ENCODE data around the gene RNF186. TPM values are rescaled to one million over a fixed set of nuclear protein-coding genes. Genes with fewer than 3 reads are reported as not detected.
"Not testable (repeated sequence)": the region's sequence is repeated elsewhere in the genome, so short reads cannot be mapped to it uniquely, and the experiment has no call there.

Gene RNF186
- not detected for total RNA-seq
- long read RNA-seq, result 0 reads

- no peak for DNase-seq (ENCODE audit: missing footprints)
- ATAC-seq, result no peak
- intact Hi-C loops (cut with DNase I), result no loop called here
These were observed at the start of gene RNF186 for GRCh38 chr1:19814681-19815503. Gene RNF186 (minus strand): TSS chr1:19815283. CDS start chr1:19815101, 182 bp downstream.

DNA sequence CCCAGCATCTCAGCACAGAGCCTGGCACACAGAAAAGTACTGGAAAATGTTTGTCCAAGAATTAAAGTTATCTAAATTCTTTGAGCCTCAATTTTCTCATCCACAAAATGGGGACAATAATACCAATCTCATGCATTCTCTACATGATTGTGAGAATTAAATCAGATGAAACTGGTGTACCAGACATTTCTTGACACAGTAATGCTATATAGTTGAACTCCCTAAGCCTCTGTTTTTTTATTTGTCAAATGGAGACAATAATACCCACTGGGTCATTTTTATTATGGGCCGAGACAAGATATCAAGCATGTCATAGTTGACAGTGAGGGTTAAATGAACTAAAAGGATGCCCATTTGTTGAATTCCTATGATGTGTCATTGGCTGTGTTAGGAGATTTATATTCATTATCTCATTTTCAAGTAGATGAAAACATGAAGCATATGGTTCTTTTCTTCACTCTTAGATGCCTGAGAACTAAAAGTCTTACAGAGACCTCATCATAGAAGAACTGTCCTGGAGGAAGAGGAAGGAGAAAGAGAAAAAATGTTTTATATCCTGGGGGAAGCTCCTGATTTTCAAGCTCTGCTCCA lies 49.6 kb upstream of the RNF186 start:
- intact Hi-C loops (cut with DNase I), result no loop called here

GRCh38 chr1:19862944-19863343 lies 47.9 kb upstream of the RNF186 start:
- DNase-seq (ENCODE audit: missing footprints) (no peak), ATAC-seq (no peak)
- intact Hi-C loops (cut with DNase I), result no loop called here

More for the DNA sequence above, 49.6 kb upstream of the RNF186 start:
- no peak for ATAC-seq
- no peak for DNase-seq (ENCODE audit: missing footprints)

- ATAC-seq (no peak), DNase-seq (ENCODE audit: missing footprints) (no peak)
- intact Hi-C loops (cut with DNase I), result no loop called here
These were observed 46.9 kb upstream of the RNF186 start for GRCh38 chr1:19861842-19862530.

- ATAC-seq (no peak), DNase-seq (ENCODE audit: missing footprints) (no peak)
- intact Hi-C loops (cut with DNase I), result no loop called here
These were observed 46.0 kb upstream of the RNF186 start for GRCh38 chr1:19861034-19861433.

- intact Hi-C loops (cut with DNase I), result no loop called here
These were observed 45.3 kb upstream of the RNF186 start for GRCh38 chr1:19860418-19860817.

DNA sequence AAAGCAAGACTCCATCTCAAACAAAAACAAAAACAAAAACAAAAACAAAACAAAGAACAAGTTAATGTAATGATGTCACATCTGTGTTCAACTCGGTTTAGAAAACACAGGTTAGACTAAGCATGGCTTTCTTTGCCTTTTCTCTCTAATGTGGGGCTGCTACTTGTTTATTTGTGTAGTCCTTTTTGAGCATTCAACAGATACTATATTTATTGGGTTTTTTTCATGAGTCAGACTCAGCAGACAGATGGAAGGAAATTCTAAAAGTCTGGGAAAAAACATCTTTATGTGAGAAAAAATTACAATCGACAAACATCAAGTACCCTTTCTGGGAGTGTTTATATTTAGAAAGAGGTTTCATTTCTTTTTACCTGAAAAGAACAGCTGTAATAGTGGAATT lies 44.8 kb upstream of the RNF186 start:
- intact Hi-C loops (cut with DNase I), result no loop called here
- no peak for ATAC-seq

More at GRCh38 chr1:19860418-19860817, 45.3 kb upstream of the RNF186 start:
- no peak for ATAC-seq
- DNase-seq (ENCODE audit: missing footprints), result no peak

DNA sequence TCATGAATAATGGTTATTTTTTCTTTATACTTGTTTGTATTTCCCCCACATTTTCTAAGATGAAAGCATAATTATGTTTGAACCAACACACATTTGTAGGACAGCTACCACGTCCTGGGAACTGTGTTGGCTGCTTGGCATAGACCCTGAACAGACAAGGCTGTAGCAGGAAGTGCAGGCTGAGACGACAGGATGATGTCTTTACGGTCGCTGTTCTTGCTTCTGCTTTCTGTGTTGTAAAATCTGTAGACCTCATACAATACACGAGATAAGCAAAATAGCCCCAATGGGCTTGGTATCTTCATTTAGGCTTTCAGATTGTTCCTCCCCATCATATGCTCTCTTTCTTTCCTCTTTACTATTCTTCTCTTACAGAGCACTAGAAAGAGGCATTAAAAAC lies 43.8 kb upstream of the RNF186 start:
- intact Hi-C loops (cut with DNase I), result no loop called here
- no peak for DNase-seq (ENCODE audit: missing footprints)
- ATAC-seq, result no peak

More for the DNA sequence above, 44.8 kb upstream of the RNF186 start:
- DNase-seq (ENCODE audit: missing footprints), result no peak

GRCh38 chr1:19854866-19855265 lies 39.8 kb upstream of the RNF186 start:
- DNase-seq (ENCODE audit: missing footprints) (no peak), ATAC-seq (no peak)
- intact Hi-C loops (cut with DNase I), result no loop called here

- intact Hi-C loops (cut with DNase I), result no loop called here
- no peak for ATAC-seq
- no peak for DNase-seq (ENCODE audit: missing footprints)
These were observed 37.0 kb upstream of the RNF186 start for GRCh38 chr1:19852036-19852435.

- ATAC-seq (no peak), DNase-seq (ENCODE audit: missing footprints) (no peak)
- intact Hi-C loops (cut with DNase I), result no loop called here
These were observed 35.1 kb upstream of the RNF186 start for GRCh38 chr1:19850214-19850613.

GRCh38 chr1:19849307-19849706 lies 34.2 kb upstream of the RNF186 start:
- ATAC-seq; DNase-seq (ENCODE audit: missing footprints); intact Hi-C loops (cut with DNase I): not testable (repeated sequence)

GRCh38 chr1:19847334-19847733 lies 32.3 kb upstream of the RNF186 start:
- ATAC-seq; intact Hi-C loops (cut with DNase I); DNase-seq (ENCODE audit: missing footprints): not testable (repeated sequence)

DNA sequence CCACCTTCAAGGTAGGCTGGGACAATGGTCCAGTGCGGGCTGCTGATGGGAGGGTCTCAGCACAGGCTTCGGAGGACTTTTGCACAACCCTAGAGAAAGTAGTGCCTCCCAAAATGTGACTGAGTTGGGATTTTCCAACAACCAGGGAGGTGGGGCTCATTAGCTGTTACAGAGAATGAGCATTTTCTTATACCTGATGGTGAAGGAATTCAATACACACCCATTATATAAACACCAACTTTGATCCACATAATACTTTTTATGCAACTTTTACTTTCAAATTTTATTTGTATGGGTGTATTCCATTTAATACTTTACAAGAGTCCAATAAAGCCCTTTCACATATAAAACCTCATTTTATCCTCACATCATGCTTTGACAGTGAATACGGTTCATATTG lies 31.3 kb upstream of the RNF186 start:
- intact Hi-C loops (cut with DNase I), result no loop called here
- no peak for DNase-seq (ENCODE audit: missing footprints)
- no peak for ATAC-seq

DNA sequence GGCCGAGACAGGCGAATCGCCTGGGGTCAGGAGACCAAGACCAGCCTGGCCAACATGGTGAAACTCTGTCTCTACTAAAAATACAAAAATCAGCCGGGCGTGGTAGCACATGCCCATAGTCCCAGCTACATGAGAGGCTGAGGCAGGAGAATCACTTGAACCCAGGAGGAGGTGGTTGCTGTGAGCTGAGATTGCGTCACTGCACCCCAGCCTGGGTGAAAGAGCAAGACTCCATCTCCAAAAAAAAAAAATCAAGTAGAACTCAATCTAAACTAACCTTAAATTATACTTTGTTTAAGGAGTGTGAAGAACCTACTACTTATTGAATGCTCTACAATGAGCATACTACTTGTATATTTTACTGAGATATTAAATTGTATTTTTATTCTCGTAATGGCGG lies 30.5 kb upstream of the RNF186 start:
- intact Hi-C loops (cut with DNase I), result no loop called here
- DNase-seq (ENCODE audit: missing footprints) (no peak), ATAC-seq (no peak)

DNA sequence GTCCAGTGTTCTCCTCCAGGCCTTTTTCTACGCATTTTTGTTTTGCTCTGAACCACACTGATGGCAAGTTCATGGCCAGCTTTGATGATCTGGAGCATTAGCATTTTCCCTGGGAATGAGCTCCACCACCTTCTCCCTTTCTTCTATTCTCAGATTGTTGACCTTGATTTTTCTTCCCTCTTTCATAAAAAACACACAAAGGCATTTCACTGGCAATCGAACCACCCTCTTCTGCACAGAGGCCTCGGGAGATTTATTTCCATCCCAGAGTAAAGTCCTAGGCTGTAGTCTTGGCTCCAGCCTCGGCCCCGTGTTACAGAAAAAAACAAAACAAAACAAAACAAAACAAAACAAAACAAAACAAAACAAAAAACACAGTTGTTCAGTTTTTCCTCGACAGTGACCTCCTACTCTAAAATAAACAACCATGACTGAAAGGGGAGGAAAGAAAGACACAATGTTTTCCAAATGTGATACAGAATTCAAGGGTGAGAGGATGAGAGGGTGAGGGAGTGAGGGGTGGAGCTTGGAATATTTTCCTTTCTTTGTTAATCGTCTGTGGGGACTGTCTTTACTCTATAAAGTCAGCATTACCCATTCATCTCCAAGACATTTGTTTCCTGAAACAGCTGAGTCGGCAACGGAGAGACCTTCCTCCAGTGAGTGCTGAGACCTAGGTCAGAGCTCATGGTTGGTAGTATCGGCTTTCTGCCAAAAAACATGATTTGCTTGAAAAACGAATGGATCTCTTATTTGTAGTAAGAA lies 29.8 kb upstream of the RNF186 start:
- intact Hi-C loops (cut with DNase I), result no loop called here
- DNase-seq (ENCODE audit: missing footprints), result no peak
- ATAC-seq, result no peak

DNA sequence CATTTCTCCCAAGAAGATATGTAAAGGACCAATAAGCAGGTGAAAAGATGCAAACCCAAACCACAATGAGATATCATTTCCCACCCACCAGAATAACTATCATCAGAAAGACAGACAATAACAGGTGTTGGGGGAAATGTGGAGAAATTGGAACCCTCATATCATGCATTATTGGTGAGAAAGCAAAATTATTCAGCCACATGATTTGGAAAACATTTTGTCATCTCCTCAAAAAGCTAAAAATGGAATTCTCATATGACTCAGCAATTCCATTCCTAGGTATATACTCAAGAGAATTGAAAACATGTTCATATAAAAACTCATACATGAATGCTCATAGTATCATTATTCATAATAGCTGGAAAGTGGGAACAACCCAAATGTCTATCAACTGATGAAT lies 25.1 kb upstream of the RNF186 start:
- ATAC-seq (no peak), DNase-seq (ENCODE audit: missing footprints) (no peak)
- intact Hi-C loops (cut with DNase I), result no loop called here

DNA sequence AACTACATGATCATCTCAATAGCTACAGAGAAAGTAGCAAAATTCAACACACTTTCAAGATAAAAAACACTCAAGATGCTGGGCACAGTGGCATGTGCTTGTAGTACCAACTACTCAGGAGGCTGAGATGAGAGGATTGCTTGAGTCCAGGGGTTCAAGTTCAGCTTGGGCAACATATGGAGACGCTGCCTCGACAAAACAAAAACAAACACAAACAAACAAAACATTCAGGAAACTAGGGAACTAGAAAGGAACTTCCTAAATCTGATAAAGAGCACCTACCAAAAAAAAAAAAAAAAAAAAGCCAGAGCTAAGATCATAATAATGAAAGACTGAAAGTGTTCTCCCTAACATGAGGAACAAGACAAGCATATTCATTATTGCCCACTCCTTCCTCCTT lies 22.8 kb upstream of the RNF186 start:
- DNase-seq (ENCODE audit: missing footprints), result no peak
- no peak for ATAC-seq

DNA sequence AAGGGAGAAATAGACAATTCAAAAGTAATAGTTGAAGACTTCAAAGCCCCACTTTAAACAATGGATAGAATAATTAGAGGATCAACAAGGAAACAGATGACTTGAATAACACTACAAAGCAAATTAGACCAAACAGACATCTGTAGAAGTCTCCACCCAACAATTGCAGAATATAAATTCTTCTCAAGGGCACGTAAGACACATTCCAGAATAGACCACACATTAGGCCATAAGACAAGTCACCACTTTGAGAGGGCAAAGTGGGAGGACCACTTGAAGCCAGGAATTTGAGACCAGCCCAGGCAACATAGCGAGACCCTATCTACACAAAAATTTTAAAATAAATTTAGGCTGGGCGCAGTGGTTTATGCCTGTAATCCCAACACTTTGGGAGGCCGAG lies 20.5 kb upstream of the RNF186 start:
- intact Hi-C loops (cut with DNase I), result no loop called here
- no peak for ATAC-seq
- no peak for DNase-seq (ENCODE audit: missing footprints)

More for the DNA sequence above, 22.8 kb upstream of the RNF186 start:
- intact Hi-C loops (cut with DNase I), result no loop called here
